HG03060 (cell line): ENCODE measurements around the gene MAGT1.
"Not testable (repeated sequence)": the region's sequence is repeated elsewhere in the genome, so short reads cannot be mapped to it uniquely, and the experiment has no call there.

Experiments
- ATAC-seq: cut with Tn5 transposase; IDR thresholded peaks from one replicate; pipeline ENCODE4 v1.9.1; 2021; ENCODE audit warnings: low read depth, moderate number of reproducible peaks; ENCODE audit not compliant: unreplicated experiment

The MAGT1 gene

DNA sequence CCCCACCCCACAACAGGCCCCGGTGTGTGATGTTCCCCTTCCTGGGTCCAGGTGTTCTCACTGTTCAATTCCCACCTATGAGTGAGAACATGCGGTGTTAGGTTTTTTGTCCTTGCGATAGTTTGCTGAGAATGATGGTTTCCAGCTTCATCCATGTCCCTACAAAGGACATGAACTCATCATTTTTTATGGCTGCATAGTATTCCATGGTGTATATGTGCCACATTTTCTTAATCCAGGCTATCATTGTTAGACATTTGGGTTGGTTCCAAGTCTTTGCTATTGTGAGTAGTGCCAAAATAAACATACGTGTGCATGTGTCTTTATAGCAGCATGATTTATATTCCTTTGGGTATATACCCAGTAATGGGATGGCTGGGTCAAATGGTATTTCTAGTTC, 13.8 kb downstream of the MAGT1 start:
- not testable (repeated sequence) for ATAC-seq

DNA sequence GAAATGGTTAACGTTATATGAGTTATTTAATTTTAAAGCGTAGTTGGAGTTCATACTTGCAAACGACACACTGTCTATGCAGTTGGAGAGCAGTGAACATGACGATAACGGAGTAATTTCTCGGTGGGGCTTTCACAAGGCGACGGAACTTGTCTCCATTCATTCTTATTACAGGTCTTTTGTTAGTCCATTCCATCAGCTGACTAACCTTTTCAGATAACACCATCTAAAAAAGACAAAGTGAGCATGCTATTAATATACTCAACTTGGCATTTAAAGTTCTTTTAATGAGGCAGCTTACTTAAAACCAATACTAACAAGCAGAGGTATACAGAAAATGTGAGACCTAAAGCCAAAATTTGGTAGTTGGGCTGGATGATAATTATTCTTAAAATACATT, 19.9 kb downstream of the MAGT1 start:
- ATAC-seq: no peak

DNA sequence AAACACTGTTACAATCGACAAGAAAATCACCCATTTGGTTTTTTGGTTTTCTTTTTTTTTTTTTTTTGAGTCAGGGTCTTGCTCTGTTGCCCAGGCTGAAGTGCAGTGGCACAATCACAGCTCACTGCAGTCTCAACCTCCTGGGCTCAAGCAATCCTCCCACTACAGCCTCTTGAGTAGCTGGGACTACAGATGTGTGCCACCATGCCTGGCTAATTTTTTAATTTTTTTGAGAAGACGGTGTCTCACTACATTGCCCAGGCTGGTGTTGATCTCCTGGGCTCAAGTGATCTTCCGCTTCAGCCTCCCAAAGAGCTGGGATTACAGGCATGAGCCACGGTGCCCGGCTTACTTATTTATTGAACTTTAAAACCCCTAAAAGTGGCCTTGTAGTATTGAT, 63.7 kb downstream of the MAGT1 start:
- not testable (repeated sequence) for ATAC-seq

DNA sequence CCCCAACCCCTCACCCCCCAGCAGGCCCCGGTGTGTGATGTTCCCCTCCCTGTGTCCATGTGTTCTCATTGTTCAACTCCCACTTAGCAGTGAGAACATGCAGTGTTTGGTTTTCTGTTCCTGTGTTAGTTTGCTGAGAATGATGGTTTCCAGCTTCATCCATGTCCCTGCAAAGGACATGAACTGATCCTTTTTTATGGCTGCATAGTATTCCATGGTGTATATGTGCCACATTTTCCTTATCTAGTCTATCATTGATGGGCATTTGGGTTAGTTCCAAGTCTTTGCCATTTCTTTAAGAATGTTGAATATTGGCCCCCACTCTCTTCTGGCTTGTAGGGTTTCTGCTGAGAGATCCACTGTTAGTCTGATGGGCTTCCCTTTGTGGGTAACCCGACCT, 73.2 kb downstream of the MAGT1 start:
- ATAC-seq: not testable (repeated sequence)

- ATAC-seq: no peak
Measured at GRCh38 chrX:77820091-77820727, 75.0 kb downstream of the MAGT1 start.

GRCh38 chrX:77814210-77814609, 81.0 kb downstream of the MAGT1 start:
- ATAC-seq: no peak

GRCh38 chrX:77802201-77802600, 93.0 kb downstream of the MAGT1 start:
- ATAC-seq: no peak

- ATAC-seq: no peak
Measured at GRCh38 chrX:77795124-77795523, 100.1 kb downstream of the MAGT1 start.

DNA sequence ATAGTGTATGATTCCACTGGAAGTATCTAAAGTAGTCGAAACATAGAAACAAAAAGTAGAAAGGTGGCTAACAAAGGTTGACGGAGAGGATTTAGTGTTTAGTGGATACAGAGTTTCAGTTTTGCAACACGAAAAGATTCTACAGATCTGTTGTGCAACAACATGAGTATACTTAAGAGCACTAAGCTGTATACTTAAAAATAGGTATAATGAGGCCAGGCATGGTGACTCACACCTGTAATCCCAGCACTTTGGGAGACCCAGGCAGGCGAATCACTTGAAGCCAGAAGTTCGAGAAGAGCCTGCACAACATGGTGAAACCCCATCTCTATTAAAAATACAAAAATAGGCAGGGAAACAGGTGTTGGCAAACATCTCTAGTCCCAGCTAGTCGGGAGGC, 101.3 kb downstream of the MAGT1 start:
- ATAC-seq: no peak

DNA sequence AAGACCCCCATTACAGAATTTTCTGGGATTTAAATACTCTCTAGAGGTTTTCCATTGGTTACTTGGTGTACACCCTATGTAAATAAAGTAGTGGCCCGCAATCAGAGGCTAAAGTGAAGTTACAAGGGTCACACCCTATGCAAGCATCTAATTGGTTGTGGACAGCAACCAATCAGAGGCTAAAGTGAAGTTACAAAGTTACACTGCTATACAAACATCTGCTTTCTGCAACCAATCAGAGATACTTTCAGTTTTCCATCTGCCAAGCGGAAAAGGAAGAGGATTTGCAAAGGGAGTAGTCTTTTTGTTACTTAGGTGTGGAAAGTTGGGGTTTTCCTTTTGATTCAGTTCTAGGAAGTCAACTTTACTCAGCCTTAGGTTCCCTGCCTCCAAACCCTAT, 107.2 kb downstream of the MAGT1 start:
- ATAC-seq: no peak

GRCh38 chrX:77786365-77786680, 108.9 kb downstream of the MAGT1 start:
- ATAC-seq: no peak

DNA sequence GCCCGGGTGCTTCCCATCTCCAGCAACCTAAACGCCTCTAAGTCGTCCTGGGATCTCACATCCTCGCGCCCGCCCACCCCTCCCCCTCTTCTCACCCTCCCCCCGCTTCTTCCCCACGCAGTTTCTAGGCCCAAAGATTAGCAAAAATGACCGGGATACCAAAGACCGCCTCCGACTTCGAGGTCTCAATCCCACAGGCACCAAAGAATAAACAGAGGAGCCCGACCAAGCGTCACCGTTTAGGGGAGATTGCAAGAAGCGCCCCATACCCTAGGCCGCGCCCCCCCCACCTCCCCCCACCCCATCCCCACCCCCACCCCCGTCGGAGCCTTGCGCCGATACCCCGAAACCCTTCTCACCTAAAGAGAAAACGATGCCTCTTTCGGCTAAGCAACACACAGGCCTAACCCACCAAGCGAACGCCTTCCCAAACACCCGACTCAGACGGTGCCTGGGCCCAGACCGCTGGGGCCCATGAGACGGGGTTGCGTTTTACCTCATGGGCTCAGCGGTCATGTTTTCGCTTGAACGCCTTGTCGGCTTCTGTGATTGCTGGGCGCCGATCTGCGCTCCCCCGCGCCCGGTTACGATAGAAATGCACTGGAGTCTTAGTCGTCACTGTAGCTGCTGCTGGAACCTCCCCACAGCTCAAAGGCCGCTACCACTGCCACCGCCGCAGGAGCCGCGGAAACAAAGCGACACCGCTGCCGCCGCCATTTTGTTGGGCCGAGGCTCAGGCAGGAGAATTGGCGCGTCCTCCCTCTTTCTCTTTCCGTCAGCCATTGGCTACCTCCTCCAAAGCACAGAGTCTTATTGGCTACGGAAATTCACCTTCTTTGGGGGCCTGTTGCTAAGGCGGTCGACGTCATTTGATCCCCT, 109.5 kb downstream of the MAGT1 start, which contains the start of gene ATRX:
ATRX (minus strand) TSS at position 731 of the 879 bp plus-strand sequence; CDS start at position 516, 215 bp downstream.
- peak; percentile 81 for ATAC-seq

- no peak for ATAC-seq
Measured at GRCh38 chrX:77779695-77780094, 115.5 kb downstream of the MAGT1 start.

- ATAC-seq: no peak
Measured at GRCh38 chrX:77776659-77777058, 118.6 kb downstream of the MAGT1 start.
